Activated CD4-positive, alpha-beta T cell treated with anti-CD3 and anti-CD28 coated beads, Interleukin-2, amount 10 ng/mL, durations not matched to agents 24 days and 14 days (primary cell): Measurements from ENCODE around the gene GPRIN3. TPM values are rescaled to one million over a fixed set of nuclear protein-coding genes. Genes with fewer than 3 reads are reported as not detected.

Experiments
- DNase-seq: peaks from one replicate; pipeline ENCODE4 v3.0.0; 2022
- H3K27ac Mint-ChIP-seq: one replicate; pipeline ENCODE4 v1.8.0; 2022; ENCODE audit warnings: mild to moderate bottlenecking, mixed read lengths
- H3K27me3 Mint-ChIP-seq: one replicate; pipeline ENCODE4 v1.8.0; 2022; ENCODE audit warnings: mixed read lengths
- H3K36me3 Mint-ChIP-seq: one replicate; pipeline ENCODE4 v1.8.0; 2022; ENCODE audit warnings: low read depth, mild to moderate bottlenecking, mixed read lengths
- H3K4me1 Mint-ChIP-seq: one replicate; pipeline ENCODE4 v1.8.0; 2021; ENCODE audit warnings: mixed read lengths
- H3K4me3 Mint-ChIP-seq: one replicate; pipeline ENCODE4 v1.8.0; 2022; ENCODE audit warnings: mild to moderate bottlenecking, moderate library complexity, mixed read lengths
- H3K9me3 Mint-ChIP-seq: one replicate; pipeline ENCODE4 v1.8.0; 2021; ENCODE audit warnings: mixed read lengths
- intact Hi-C: fragments of 100-400 bp; cut with micrococcal nuclease; formaldehyde crosslinking; loops from one replicate; pipeline ENCODE4 v1.15.1; 2023
- total RNA-seq: library from RNA; stranded (reverse); gene quantifications from 2 replicates; pipeline ENCODE4 v1.2.3, GENCODE V29; 2022

The GPRIN3 gene
- 26.2 and 26.8 TPM in 2 replicates for total RNA-seq

GRCh38 chr4:89307446-89308160 is at the start of gene GPRIN3:
GPRIN3 (minus strand) TSS chr4:89307800; CDS start chr4:89250110, 57,690 bp downstream.
- intact Hi-C loops, result loop anchor here (1.0 to 5.0 kb wide), 4 partner anchors 8 to 60 kb away; no protein-coding TSS in a partner anchor
- H3K4me3 Mint-ChIP-seq, result peak within 1 kb of the TSS; percentile 89
- DNase-seq, result peak; percentile 90
- no peaks in the 10 kb centered on the region for H3K9me3 Mint-ChIP-seq
- H3K27me3 Mint-ChIP-seq, result no peaks in the 10 kb centered on the region
- H3K27ac Mint-ChIP-seq, result peak within 1 kb of the TSS; percentile 95
- peaks cover 56% of the 10 kb centered on the region for H3K4me1 Mint-ChIP-seq
- H3K36me3 Mint-ChIP-seq, result peaks cover 21% of the 10 kb centered on the region

GRCh38 chr4:89357340-89357739 is 49.7 kb upstream of the GPRIN3 start:
- intact Hi-C loops, result no loop called here
- Mint-ChIP-seq H3K4me3 (no peak overlapping the region), H3K36me3 (no peaks in the 10 kb centered on the region), H3K27me3 (peaks cover 10% of the 10 kb centered on the region), H3K27ac (no peak overlapping the region), H3K4me1 (no peaks in the 10 kb centered on the region), H3K9me3 (peaks cover 9% of the 10 kb centered on the region)
- no peak for DNase-seq

GRCh38 chr4:89356086-89356485 is 48.5 kb upstream of the GPRIN3 start:
- H3K4me1 Mint-ChIP-seq, result no peaks in the 10 kb centered on the region
- peaks cover 7% of the 10 kb centered on the region for H3K9me3 Mint-ChIP-seq
- H3K36me3 Mint-ChIP-seq, result no peaks in the 10 kb centered on the region
- no peak overlapping the region for H3K4me3 Mint-ChIP-seq
- peaks cover 10% of the 10 kb centered on the region for H3K27me3 Mint-ChIP-seq
- no peak overlapping the region for H3K27ac Mint-ChIP-seq
- intact Hi-C loops, result no loop called here
- no peak for DNase-seq

GRCh38 chr4:89353514-89353913 is 45.9 kb upstream of the GPRIN3 start:
- no peaks in the 10 kb centered on the region for H3K9me3 Mint-ChIP-seq
- H3K36me3 Mint-ChIP-seq, result no peaks in the 10 kb centered on the region
- H3K27me3 Mint-ChIP-seq, result peaks cover 10% of the 10 kb centered on the region

GRCh38 chr4:89352541-89352940 is 44.9 kb upstream of the GPRIN3 start:
- H3K4me1 Mint-ChIP-seq, result no peaks in the 10 kb centered on the region
- no peak overlapping the region for H3K4me3 Mint-ChIP-seq
- intact Hi-C loops, result loop anchor here (5.0 kb wide), 1 partner anchor 125 kb away; no protein-coding TSS in a partner anchor
- peaks cover 1% of the 10 kb centered on the region for H3K36me3 Mint-ChIP-seq
- peaks cover 10% of the 10 kb centered on the region for H3K27me3 Mint-ChIP-seq
- H3K9me3 Mint-ChIP-seq, result peaks cover 6% of the 10 kb centered on the region
- no peak overlapping the region for H3K27ac Mint-ChIP-seq
- DNase-seq, result no peak

More at GRCh38 chr4:89353514-89353913, 45.9 kb upstream of the GPRIN3 start:
- intact Hi-C loops, result loop anchor here (5.0 kb wide), 1 partner anchor 126 kb away; no protein-coding TSS in a partner anchor
- DNase-seq, result no peak
- H3K4me3 Mint-ChIP-seq, result no peak overlapping the region
- no peaks in the 10 kb centered on the region for H3K4me1 Mint-ChIP-seq
- no peak overlapping the region for H3K27ac Mint-ChIP-seq

- Mint-ChIP-seq H3K4me3 (no peak overlapping the region), H3K4me1 (no peaks in the 10 kb centered on the region)
These were observed 43.6 kb upstream of the GPRIN3 start for GRCh38 chr4:89351201-89351600.

GRCh38 chr4:89347363-89348025 is 39.9 kb upstream of the GPRIN3 start:
- H3K4me1 Mint-ChIP-seq, result no peaks in the 10 kb centered on the region
- DNase-seq, result no peak
- no peak overlapping the region for H3K4me3 Mint-ChIP-seq
- intact Hi-C loops, result no loop called here
- peaks cover 26% of the 10 kb centered on the region for H3K9me3 Mint-ChIP-seq
- peaks cover 5% of the 10 kb centered on the region for H3K36me3 Mint-ChIP-seq
- no peak overlapping the region for H3K27ac Mint-ChIP-seq
- H3K27me3 Mint-ChIP-seq, result no peaks in the 10 kb centered on the region

More at GRCh38 chr4:89351201-89351600, 43.6 kb upstream of the GPRIN3 start:
- no peak for DNase-seq
- peaks cover 4% of the 10 kb centered on the region for H3K36me3 Mint-ChIP-seq
- intact Hi-C loops, result loop anchor here (5.0 kb wide), 1 partner anchor 124 kb away; no protein-coding TSS in a partner anchor
- peaks cover 2% of the 10 kb centered on the region for H3K27me3 Mint-ChIP-seq
- no peak overlapping the region for H3K27ac Mint-ChIP-seq
- peaks cover 10% of the 10 kb centered on the region for H3K9me3 Mint-ChIP-seq

- Mint-ChIP-seq H3K27ac (no peak overlapping the region), H3K36me3 (peaks cover 5% of the 10 kb centered on the region), H3K9me3 (peaks cover 26% of the 10 kb centered on the region), H3K27me3 (no peaks in the 10 kb centered on the region), H3K4me3 (no peak overlapping the region), H3K4me1 (no peaks in the 10 kb centered on the region)
- DNase-seq, result no peak
- intact Hi-C loops, result no loop called here
These were observed 37.0 kb upstream of the GPRIN3 start for GRCh38 chr4:89344571-89344970.

- no peaks in the 10 kb centered on the region for H3K9me3 Mint-ChIP-seq
- H3K36me3 Mint-ChIP-seq, result no peaks in the 10 kb centered on the region
- no peak for DNase-seq
- intact Hi-C loops, result no loop called here
- no peaks in the 10 kb centered on the region for H3K27me3 Mint-ChIP-seq
- H3K4me3 Mint-ChIP-seq, result no peak overlapping the region
- H3K4me1 Mint-ChIP-seq, result peaks cover 11% of the 10 kb centered on the region
- no peak overlapping the region for H3K27ac Mint-ChIP-seq
These were observed 30.6 kb upstream of the GPRIN3 start for GRCh38 chr4:89338206-89338605.

- intact Hi-C loops, result no loop called here
- H3K36me3 Mint-ChIP-seq, result no peaks in the 10 kb centered on the region
- H3K27me3 Mint-ChIP-seq, result no peaks in the 10 kb centered on the region
- DNase-seq, result no peak
- no peak overlapping the region for H3K4me3 Mint-ChIP-seq
- no peaks in the 10 kb centered on the region for H3K9me3 Mint-ChIP-seq
- H3K4me1 Mint-ChIP-seq, result peaks cover 11% of the 10 kb centered on the region
- H3K27ac Mint-ChIP-seq, result no peak overlapping the region
These were observed 30.1 kb upstream of the GPRIN3 start for GRCh38 chr4:89337681-89338080.

GRCh38 chr4:89336818-89337420 is 29.3 kb upstream of the GPRIN3 start:
- Mint-ChIP-seq H3K4me1 (peaks cover 11% of the 10 kb centered on the region), H3K4me3 (no peak overlapping the region), H3K27ac (no peak overlapping the region), H3K27me3 (no peaks in the 10 kb centered on the region), H3K36me3 (no peaks in the 10 kb centered on the region), H3K9me3 (no peaks in the 10 kb centered on the region)
- DNase-seq, result no peak
- intact Hi-C loops, result no loop called here

- H3K27me3 Mint-ChIP-seq, result no peaks in the 10 kb centered on the region
- peaks cover 21% of the 10 kb centered on the region for H3K4me1 Mint-ChIP-seq
- intact Hi-C loops, result no loop called here
- peaks cover 10% of the 10 kb centered on the region for H3K9me3 Mint-ChIP-seq
- no peaks in the 10 kb centered on the region for H3K36me3 Mint-ChIP-seq
- no peak for DNase-seq
- H3K4me3 Mint-ChIP-seq, result no peak overlapping the region
- no peak overlapping the region for H3K27ac Mint-ChIP-seq
These were observed 27.2 kb upstream of the GPRIN3 start for GRCh38 chr4:89334830-89335229.

- Mint-ChIP-seq H3K27me3 (no peaks in the 10 kb centered on the region), H3K4me1 (peaks cover 24% of the 10 kb centered on the region), H3K4me3 (no peak overlapping the region), H3K9me3 (peaks cover 10% of the 10 kb centered on the region), H3K36me3 (peaks cover 2% of the 10 kb centered on the region), H3K27ac (no peak overlapping the region)
- no peak for DNase-seq
- intact Hi-C loops, result no loop called here
These were observed 26.7 kb upstream of the GPRIN3 start for GRCh38 chr4:89334311-89334710.
